Measurements from ENCODE around the gene NTN4.
"Not testable (repeated sequence)": the region's sequence is repeated elsewhere in the genome, so short reads cannot be mapped to it uniquely, and the experiment has no call there.

The NTN4 gene

GRCh38 chr12:95746062-95746461, 44.5 kb downstream of the NTN4 start:
- not testable (repeated sequence) for DNase-seq (ENCODE audit: low read depth)

GRCh38 chr12:95742586-95742985, 48.0 kb downstream of the NTN4 start:
- DNase-seq (ENCODE audit: low read depth) = no peak

DNA sequence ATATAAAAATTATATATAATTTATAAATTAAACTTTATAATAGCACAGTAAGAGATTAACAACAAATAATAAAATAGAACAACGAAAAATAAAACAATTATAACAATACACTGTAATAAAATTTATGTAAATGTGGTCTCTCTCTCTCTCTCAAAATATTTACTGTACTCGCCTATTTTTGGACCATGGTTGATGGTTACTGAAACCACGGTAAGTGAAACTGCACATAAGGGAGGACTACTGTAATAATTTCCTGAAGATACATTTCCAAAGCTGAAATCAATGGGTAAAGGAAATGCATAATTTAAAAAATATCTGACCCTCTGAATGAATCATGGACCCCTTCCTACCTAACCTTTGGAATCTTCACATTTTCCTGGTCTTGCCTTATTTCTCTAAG, 48.9 kb downstream of the NTN4 start:
- DNase-seq (ENCODE audit: low read depth) = no peak

DNA sequence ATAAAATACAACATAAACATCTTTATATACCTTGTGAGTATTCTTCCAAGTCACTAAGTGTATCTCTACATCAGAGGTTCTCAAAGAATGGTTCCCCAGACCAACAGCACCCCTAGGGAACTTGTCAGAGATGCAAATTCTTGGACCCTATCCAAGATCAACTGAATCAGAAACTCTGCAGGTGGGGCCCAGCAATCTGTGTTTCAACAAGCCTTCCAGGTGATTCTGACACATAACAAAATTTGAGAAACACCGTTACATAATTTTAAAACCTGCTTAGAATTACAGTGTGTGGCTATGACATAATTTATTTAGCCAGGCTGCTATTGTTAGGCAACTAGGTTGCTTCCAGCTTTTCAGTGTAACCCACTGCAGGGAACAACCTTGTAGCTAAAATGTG, 49.8 kb downstream of the NTN4 start:
- DNase-seq (ENCODE audit: low read depth) = no peak

DNA sequence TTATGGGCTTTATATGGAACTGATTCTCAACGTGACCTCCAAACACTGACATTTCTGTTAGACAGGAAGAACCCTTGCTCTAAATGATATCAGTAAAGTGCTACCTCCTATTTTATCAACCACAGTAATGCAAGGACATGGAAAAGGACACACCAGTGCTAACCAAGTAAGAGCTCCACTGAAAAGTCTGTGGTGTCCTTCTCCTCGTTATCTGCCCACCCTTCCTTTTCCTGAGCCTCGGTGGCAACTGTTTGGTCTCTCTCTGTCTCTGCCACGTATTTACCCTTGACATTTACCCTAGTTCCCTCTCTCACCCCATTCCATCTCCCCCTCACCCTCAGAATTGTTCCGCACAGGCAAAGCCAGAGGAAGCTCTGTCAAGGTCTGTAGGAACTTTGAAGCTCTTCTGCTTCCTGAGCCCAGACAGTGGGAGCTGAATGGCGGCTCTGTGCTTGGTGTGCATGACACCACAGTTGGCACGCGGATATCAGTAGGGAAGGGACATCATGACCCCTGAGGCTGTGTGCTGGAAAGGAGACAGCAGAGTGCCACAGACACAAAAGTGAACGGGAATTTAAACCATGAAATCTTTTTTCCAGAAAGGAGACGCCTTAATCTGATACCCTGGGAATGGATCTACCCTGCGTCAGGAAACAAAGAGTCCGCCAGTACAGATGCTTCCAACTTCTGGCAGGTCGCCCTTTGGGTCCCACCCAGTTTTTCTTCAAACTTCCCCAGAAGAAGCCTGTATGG, 50.8 kb downstream of the NTN4 start:
- no peak for DNase-seq (ENCODE audit: low read depth)

- DNase-seq (ENCODE audit: low read depth) = no peak
Measured at GRCh38 chr12:95738024-95738611, 52.4 kb downstream of the NTN4 start.

DNA sequence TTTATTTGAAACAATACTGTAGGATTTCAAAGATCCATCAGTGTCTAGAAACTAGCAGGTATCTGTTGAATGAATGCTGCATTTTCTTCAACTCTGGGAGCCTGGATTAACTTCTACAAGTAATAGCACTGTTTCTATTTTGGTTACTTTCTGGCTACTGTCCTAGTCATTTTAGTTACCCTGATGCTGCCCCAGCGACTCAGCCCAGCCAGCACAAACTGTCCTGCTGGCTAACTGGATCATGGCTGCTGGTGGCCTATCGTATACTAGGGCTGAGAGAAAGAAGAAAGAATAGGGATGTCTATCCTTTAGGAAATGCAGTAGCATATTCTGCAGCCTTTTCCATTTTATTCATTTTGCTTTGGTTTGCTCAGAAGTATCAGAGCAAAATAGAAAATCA, 53.9 kb downstream of the NTN4 start:
- no peak for DNase-seq (ENCODE audit: low read depth)

- DNase-seq (ENCODE audit: low read depth) = not testable (repeated sequence)
Measured at GRCh38 chr12:95735728-95736127, 54.8 kb downstream of the NTN4 start.

- peak; percentile 49 for DNase-seq (ENCODE audit: low read depth)
Measured at GRCh38 chr12:95733141-95733825, 57.3 kb downstream of the NTN4 start.

- no peak for DNase-seq (ENCODE audit: low read depth)
Measured at GRCh38 chr12:95731519-95731958, 59.0 kb downstream of the NTN4 start.

DNA sequence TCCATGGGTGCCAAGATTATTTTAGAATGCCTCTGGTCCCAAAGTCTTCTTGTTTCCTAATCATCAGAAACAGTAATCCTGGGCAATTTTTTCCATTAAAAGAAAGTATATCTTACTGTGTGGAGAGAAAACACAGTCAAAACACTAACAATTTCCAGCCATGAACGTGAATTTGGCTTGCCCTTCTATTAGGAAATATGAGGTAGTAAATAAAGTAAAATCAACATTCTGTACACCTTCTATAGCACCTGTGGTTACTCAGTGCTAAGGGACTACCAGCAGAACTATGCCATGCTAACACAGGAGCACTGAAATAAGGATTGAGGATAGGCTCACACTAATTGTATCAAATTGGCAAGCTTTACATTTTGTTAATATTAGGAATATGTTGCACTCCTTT, 60.1 kb downstream of the NTN4 start:
- no peak for DNase-seq (ENCODE audit: low read depth)

DNA sequence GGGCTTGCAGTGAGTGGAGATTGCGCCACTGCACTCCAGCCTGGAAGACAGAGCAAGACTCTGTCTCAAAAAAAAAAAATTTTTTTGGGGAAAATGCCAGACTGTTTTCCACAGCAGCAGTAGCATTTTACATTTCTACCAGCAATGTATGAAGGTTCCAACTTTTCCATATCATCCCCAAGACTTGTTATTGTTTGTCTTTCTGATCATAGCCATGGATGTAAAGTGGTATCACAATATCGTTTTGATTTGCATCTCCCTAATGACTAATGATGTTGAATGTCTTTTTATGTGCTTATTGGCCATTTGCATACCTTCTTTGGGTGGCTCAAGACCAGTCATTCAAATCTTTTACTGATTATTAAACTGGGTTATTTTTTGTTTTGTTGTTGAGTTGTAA, 63.7 kb downstream of the NTN4 start:
- no peak for DNase-seq (ENCODE audit: low read depth)

- no peak for DNase-seq (ENCODE audit: low read depth)
Measured at GRCh38 chr12:95724767-95725166, 65.8 kb downstream of the NTN4 start.

DNA sequence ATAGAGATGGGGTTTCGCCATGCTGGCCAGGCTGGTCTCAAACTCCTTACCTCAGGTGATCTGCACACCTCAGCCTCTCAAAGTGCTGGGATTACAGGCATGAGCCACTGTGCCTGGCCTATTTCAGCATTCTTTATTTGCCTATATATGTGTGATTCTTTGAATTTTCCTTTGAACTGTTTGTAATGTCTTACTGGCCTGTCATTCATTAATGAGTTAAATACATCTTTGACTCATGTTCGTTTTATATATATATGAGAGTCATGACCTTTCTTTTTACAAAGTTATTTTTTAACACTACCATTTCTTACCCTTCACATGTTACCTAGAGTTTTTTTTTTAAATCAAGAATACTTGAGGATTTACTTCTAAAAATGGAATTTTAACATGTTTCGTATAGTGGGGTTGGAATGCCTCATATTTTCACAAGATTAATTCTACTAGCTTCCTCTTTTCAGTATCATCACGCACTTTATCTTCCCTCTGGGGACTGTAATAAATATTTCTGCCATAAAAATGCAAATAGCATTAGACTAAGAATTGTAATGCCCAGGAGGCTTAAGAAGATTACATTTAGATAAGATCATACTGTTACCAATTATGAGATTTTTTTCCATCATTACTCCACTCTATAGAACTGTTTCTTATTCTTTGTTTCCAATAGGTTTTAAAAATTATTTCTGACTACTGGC, 66.7 kb downstream of the NTN4 start:
- DNase-seq (ENCODE audit: low read depth) = no peak

DNA sequence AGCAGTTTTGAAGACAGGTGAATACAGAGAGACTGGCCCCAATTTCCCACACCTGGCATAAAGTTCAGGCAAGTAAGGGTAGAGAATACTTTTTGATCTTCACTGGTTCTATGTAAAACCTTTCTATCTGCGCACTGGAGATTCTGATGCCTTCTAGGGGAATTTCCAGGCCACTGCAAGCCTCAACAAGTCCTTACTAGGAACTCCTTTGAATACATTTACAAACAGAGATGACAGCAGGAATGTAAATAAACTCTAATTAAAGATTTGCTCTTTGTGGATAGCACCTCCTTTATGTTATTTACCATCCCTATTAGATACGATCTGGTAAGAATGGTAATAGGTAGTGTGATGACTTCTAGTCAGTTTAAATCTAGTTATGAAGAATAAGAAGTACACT, 69.2 kb downstream of the NTN4 start:
- no peak for DNase-seq (ENCODE audit: low read depth)

DNA sequence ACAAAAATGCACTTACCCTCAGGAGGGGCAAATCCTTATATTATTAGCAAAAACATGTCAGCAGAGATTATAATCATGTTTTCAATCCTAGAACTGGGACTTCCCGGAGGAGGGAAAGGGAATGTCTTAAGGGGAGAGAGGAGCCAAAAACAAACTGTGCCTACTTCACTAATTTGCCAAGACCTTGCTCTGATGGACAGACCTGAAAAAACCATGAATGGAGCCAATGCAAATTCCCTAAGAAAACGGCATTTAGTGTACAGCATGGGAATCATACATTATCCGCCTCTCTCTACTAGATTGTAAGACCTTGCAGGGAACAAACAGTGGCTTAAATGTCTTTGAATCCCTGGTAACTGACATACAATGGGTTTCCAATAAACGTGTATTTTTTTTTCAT, 70.4 kb downstream of the NTN4 start:
- DNase-seq (ENCODE audit: low read depth) = no peak

GRCh38 chr12:95718772-95719171, 71.8 kb downstream of the NTN4 start:
- no peak for DNase-seq (ENCODE audit: low read depth)

DNA sequence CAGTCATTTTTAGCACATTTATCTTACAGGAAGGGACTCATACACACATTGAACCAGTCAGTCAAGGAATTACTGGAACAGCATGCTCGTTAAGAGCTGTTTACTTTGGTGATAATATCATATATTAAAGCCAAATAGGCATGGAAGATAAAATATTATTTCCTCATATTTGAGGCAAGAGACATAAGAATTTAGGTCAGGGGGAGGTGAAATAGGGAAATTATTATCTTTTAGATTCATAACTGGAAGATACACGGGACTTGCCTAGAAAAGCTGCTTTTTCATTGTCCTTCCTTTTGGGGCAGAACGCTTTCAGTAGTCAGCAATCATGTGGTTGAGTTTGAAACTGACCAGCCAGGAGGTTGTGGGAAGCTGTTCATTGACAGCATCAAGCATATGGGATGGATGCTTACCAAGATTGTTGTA, 72.5 kb downstream of the NTN4 start:
- no peak for DNase-seq (ENCODE audit: low read depth)

- no peak for DNase-seq (ENCODE audit: low read depth)
Measured at GRCh38 chr12:95717316-95717928, 73.1 kb downstream of the NTN4 start.

- no peak for DNase-seq (ENCODE audit: low read depth)
Measured at GRCh38 chr12:95715177-95715576, 75.4 kb downstream of the NTN4 start.

GRCh38 chr12:95712269-95712668, 78.3 kb downstream of the NTN4 start:
- DNase-seq (ENCODE audit: low read depth) = no peak

DNA sequence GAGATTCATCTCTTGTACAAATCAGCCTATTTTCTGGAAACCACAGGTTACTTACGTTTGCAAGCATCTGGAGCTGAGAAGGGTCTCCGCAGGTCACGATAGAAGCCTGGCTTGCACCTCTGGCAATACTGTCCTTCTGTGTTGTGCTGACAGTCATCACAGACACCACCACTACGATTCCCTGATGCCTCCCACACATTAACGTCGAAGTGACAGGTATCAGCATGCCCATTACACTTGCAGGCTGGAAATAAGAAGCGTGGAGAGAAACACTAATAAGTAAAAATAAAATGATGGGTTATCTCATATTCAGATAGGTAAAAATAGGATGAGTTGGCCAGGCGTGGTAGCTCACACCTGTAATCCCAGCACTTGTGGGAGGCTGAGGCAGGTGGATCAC, 80.2 kb downstream of the NTN4 start:
- DNase-seq (ENCODE audit: low read depth) = no peak
